DOHH2 (cell line): Measurements from ENCODE around the gene TMED7.

ENCODE experiments used
- CTCF ChIP-seq: fragments of 200-600 bp; sonication (generic); IDR thresholded peaks from one replicate; pipeline ENCODE4 v1.5.1; 2014; ENCODE audit warnings: antibody characterized with exemption, mild to moderate bottlenecking, low read depth, low read length; ENCODE audit not compliant: poor library complexity, severe bottlenecking
- EZH2phosphoT487 ChIP-seq: fragments of 200-600 bp; sonication (generic); IDR thresholded peaks from 2 replicates; pipeline ENCODE4 v1.6.1; 2017; ENCODE audit warnings: borderline replicate concordance, mild to moderate bottlenecking, antibody characterized with exemption, low read length, moderate library complexity, mixed read lengths

- TF ChIP-seq EZH2phosphoT487 (no peak), CTCF (no peak)
Observed at GRCh38 chr5:115579216-115579615, 46.6 kb downstream of the TMED7 start.
